ENCODE data around the gene ADCY9.

DNA sequence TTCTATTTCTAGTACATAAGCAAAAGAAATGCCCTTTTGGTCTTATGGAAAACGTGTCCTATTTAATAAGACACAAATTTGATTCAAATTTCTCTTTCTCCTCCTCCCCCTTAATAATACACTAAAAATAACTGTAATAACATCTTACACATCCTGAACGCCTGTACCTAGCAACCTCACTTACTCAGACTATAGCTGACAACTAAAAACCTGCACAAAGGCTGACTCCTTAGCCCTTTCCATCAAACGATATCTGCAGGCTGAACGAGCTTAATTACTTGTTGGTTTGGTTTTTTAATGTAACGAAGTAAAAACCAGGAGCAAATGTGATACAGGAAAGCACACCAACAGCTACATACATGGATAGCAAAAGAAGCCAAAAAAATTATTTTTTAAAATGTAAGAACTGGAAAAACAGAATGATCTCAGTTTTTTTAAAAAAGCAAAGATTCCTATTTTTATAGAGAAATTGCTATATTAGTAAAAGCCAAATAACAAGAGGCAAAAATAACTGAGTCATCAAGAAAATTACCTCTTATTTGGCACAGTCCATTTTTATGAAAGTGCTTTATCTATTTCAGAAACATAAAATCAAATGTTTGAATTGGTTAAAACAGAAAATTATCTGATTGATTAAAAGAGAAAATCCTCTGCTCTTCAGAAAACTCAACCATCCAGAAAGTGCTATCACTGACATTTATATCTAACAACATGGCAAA is 23.5 kb downstream of the ADCY9 start:
- TF ChIP-seq, protein P1, sequence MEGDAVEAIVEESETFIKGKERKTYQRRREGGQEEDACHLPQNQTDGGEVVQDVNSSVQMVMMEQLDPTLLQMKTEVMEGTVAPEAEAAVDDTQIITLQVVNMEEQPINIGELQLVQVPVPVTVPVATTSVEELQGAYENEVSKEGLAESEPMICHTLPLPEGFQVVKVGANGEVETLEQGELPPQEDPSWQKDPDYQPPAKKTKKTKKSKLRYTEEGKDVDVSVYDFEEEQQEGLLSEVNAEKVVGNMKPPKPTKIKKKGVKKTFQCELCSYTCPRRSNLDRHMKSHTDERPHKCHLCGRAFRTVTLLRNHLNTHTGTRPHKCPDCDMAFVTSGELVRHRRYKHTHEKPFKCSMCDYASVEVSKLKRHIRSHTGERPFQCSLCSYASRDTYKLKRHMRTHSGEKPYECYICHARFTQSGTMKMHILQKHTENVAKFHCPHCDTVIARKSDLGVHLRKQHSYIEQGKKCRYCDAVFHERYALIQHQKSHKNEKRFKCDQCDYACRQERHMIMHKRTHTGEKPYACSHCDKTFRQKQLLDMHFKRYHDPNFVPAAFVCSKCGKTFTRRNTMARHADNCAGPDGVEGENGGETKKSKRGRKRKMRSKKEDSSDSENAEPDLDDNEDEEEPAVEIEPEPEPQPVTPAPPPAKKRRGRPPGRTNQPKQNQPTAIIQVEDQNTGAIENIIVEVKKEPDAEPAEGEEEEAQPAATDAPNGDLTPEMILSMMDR (IDR thresholded peaks at IDR 0.05) = no peak
- TF ChIP-seq POLR2AphosphoS5 (IDR thresholded peaks at IDR 0.05) = no peak

All from breast epithelium (tissue), 3 donors.